H1 (cell line): ENCODE data around the gene METTL9. TPM values are rescaled to one million over a fixed set of nuclear protein-coding genes. Genes with fewer than 3 reads are reported as not detected.
"Not testable (repeated sequence)": the region's sequence is repeated elsewhere in the genome, so short reads cannot be mapped to it uniquely, and the experiment has no call there.

Experiments
- CTCF ChIA-PET: fragments of 300-600 bp; sonication (Branson Sonifier 250); formaldehyde crosslinking; loops from one replicate; lab custom pipeline; 2021; ENCODE audit not compliant: partially characterized antibody; lab: Charles Lee
- POLR2A ChIA-PET: fragments of 300-600 bp; sonication (Branson Sonifier 250); formaldehyde crosslinking; loops from one replicate; lab custom pipeline; 2021; ENCODE audit warnings: inconsistent platforms; ENCODE audit not compliant: partially characterized antibody; lab: Charles Lee
- DNase-seq, 2 experiments: peaks; one replicate each; pipeline versions ENCODE4 v3.0.0 to v3.0.0-alpha.2; 2010 to 2022; ENCODE audit warnings: low spot score in 2 of 2, low read depth in 1 of 2, mixed read lengths in 1 of 2
- FAIRE-seq: peaks from 2 replicates; lab custom pipeline; 2011; peaks lifted over from hg19 to GRCh38; lab: Jason Lieb, UNC
- H2AFZ ChIP-seq: 2 replicates; pipeline ENCODE4 v1.8.1; 2012; ENCODE audit warnings: low read length, inconsistent platforms
- H2AK5ac ChIP-seq: 2 replicates; pipeline ENCODE4 v1.6.1; 2013; ENCODE audit warnings: low read depth, low read length
- H2BK120ac ChIP-seq: replicated peaks from 2 replicates; pipeline ENCODE3; 2013; ENCODE audit warnings: low read depth, low read length, inconsistent platforms
- H2BK12ac ChIP-seq: 2 replicates; pipeline ENCODE4 v1.6.1; 2013; ENCODE audit warnings: low read depth, low read length
- H2BK15ac ChIP-seq: 2 replicates; pipeline ENCODE4 v1.6.1; 2013; ENCODE audit warnings: low read length
- H2BK20ac ChIP-seq: 2 replicates; pipeline ENCODE4 v1.6.1; 2013; ENCODE audit warnings: low read length
- H2BK5ac ChIP-seq: 2 replicates; pipeline ENCODE4 v1.6.1; 2013; ENCODE audit warnings: low read depth, low read length
- H3K14ac ChIP-seq: 2 replicates; pipeline ENCODE4 v1.6.1; 2013; ENCODE audit warnings: inconsistent platforms; ENCODE audit not compliant: insufficient read length
- H3K18ac ChIP-seq: 2 replicates; pipeline ENCODE4 v1.6.1; 2013; ENCODE audit warnings: low read length; ENCODE audit errors: extremely low read depth
- H3K23ac ChIP-seq: 2 replicates; pipeline ENCODE4 v1.6.1; 2013; ENCODE audit warnings: inconsistent platforms; ENCODE audit not compliant: insufficient read length
- H3K23me2 ChIP-seq: 2 replicates; pipeline ENCODE4 v1.6.1; 2013; ENCODE audit warnings: low read depth, low read length
- H3K27ac ChIP-seq: 2 replicates; pipeline ENCODE4 v1.6.1; 2011; ENCODE audit warnings: low read depth, low read length, inconsistent platforms
- H3K27me3 ChIP-seq, 4 experiments: replicated peaks in 1 of 4; 1 replicate in 1 of 4; 2 replicates in 3 of 4; pipeline versions ENCODE4 v1.6.1 to v1.8.1; 2011 to 2013; ENCODE audit warnings: low read length in 3 of 4, mild to moderate bottlenecking in 3 of 4, inconsistent platforms in 2 of 4, mixed read lengths in 2 of 4, moderate library complexity in 1 of 4; ENCODE audit not compliant: control insufficient read depth in 3 of 4, insufficient read depth in 3 of 4; ENCODE audit errors: extremely low read depth in 1 of 4
- H3K36me3 ChIP-seq, 4 experiments: 2 replicates each; pipeline versions ENCODE4 v1.6.1 to v1.8.1; 2011 to 2013; ENCODE audit warnings: mild to moderate bottlenecking in 4 of 4, low read length in 3 of 4, moderate library complexity in 2 of 4, control low read depth in 1 of 4, inconsistent platforms in 1 of 4; ENCODE audit not compliant: insufficient read depth in 4 of 4, control insufficient read depth in 2 of 4
- H3K4ac ChIP-seq: replicated peaks from 2 replicates; pipeline ENCODE3; 2013; ENCODE audit warnings: low read length, low read depth, mixed read lengths, inconsistent platforms; ENCODE audit not compliant: insufficient read length
- H3K4me1 ChIP-seq, 4 experiments: replicated peaks in 1 of 4; 1 replicate in 1 of 4; 2 replicates in 3 of 4; pipeline versions ENCODE4 v1.6.1 to v1.8.1; 2011 to 2013; ENCODE audit warnings: low read length in 3 of 4, inconsistent platforms in 2 of 4, mixed read lengths in 1 of 4; ENCODE audit not compliant: insufficient read depth in 4 of 4, control insufficient read depth in 3 of 4
- H3K4me2 ChIP-seq, 2 experiments: 2 replicates each; pipeline versions ENCODE4 v1.6.1 to v1.8.1; 2011 to 2013; ENCODE audit warnings: low read depth in 2 of 2, low read length in 2 of 2, control low read depth in 1 of 2, inconsistent platforms in 1 of 2, mild to moderate bottlenecking in 1 of 2; ENCODE audit not compliant: insufficient read depth in 1 of 2
- H3K4me3 ChIP-seq, 4 experiments: fragments of 200-600, 300-600 bp in 1 of 4; sonication (generic), shearing (Covaris generic), sonication (Bioruptor Twin) in 1 of 4; 2 replicates each; pipeline versions ENCODE4 v1.5.1 to v1.8.1; 2011 to 2016; ENCODE audit warnings: low read length in 4 of 4, low read depth in 3 of 4, control low read depth in 2 of 4, inconsistent platforms in 2 of 4, mild to moderate bottlenecking in 2 of 4, mixed read lengths in 1 of 4, moderate library complexity in 1 of 4; ENCODE audit not compliant: insufficient read depth in 2 of 4; ENCODE audit errors: extremely low read depth in 1 of 4
- H3K56ac ChIP-seq: replicated peaks from 2 replicates; pipeline ENCODE3; 2013; ENCODE audit warnings: low read depth, mild to moderate bottlenecking, mixed read lengths, low read length, inconsistent platforms; ENCODE audit not compliant: insufficient read length
- H3K79me1 ChIP-seq: 2 replicates; pipeline ENCODE4 v1.6.1; 2013; ENCODE audit warnings: low read depth, low read length, control low read depth
- H3K79me2 ChIP-seq, 2 experiments: 2 replicates each; pipeline versions ENCODE4 v1.6.1 to v1.8.1; 2012 to 2013; ENCODE audit warnings: low read length in 2 of 2, mild to moderate bottlenecking in 2 of 2, inconsistent platforms in 1 of 2; ENCODE audit not compliant: insufficient read depth in 2 of 2, control insufficient read depth in 1 of 2
- H3K9ac ChIP-seq, 4 experiments: replicated peaks in 1 of 4; 1 replicate in 1 of 4; 2 replicates in 3 of 4; pipeline versions ENCODE4 v1.6.1 to v1.8.1; 2011 to 2013; ENCODE audit warnings: low read depth in 3 of 4, low read length in 3 of 4, control low read depth in 2 of 4, mild to moderate bottlenecking in 2 of 4, moderate library complexity in 2 of 4, inconsistent platforms in 1 of 4; ENCODE audit errors: extremely low read depth in 1 of 4
- H3K9me3 ChIP-seq, 2 experiments: 2 replicates each; pipeline versions ENCODE4 v1.6.1 to v1.8.1; 2012 to 2013; ENCODE audit warnings: mild to moderate bottlenecking in 2 of 2, moderate library complexity in 2 of 2, control low read depth in 1 of 2, inconsistent platforms in 1 of 2, low read depth in 1 of 2, low read length in 1 of 2, mixed read lengths in 1 of 2; ENCODE audit not compliant: insufficient read depth in 2 of 2
- H4K20me1 ChIP-seq, 2 experiments: replicated peaks in 1 of 2; 2 replicates each; pipeline versions ENCODE3 to v1.8.1; 2011 to 2013; ENCODE audit warnings: inconsistent platforms in 2 of 2, low read length in 2 of 2, mild to moderate bottlenecking in 1 of 2; ENCODE audit not compliant: insufficient read depth in 2 of 2, control insufficient read depth in 1 of 2
- H4K5ac ChIP-seq: 2 replicates; pipeline ENCODE4 v1.6.1; 2013; ENCODE audit warnings: low read length, low read depth, mixed read lengths, inconsistent platforms; ENCODE audit not compliant: insufficient read length
- H4K8ac ChIP-seq: 2 replicates; pipeline ENCODE4 v1.8.0; 2013; ENCODE audit warnings: mild to moderate bottlenecking, moderate library complexity, low read length, inconsistent platforms; ENCODE audit not compliant: insufficient read depth; ENCODE audit errors: extremely low read depth
- H4K91ac ChIP-seq: replicated peaks from 2 replicates; pipeline ENCODE3; 2013; ENCODE audit warnings: low read length, mixed read lengths, inconsistent platforms; ENCODE audit not compliant: insufficient read length
- WGBS, 2 experiments: shearing (Covaris generic) in 1 of 2; methylation state at CpG; one replicate each; pipeline versions ENCODE4 v1.1.6 to v1.1.7; 2013 to 2015; ENCODE audit warnings: low lambda C conversion rate in 2 of 2, mixed read lengths in 2 of 2, inconsistent platforms in 1 of 2, low coverage in 1 of 2, missing lambda C conversion rate in 1 of 2; ENCODE audit not compliant: insufficient replicate concordance in 2 of 2, insufficient coverage in 1 of 2, insufficient read length in 1 of 2; ENCODE audit errors: extremely low coverage in 1 of 2, missing lambda C conversion rate in 1 of 2; 5-methylcytosine and 5-hydroxymethylcytosine counted together
- polyA plus RNA-seq, 7 experiments: library from polyadenylated mRNA; depleted of rRNA in 3 of 7; stranded (reverse) in 5 of 7; unstranded in 2 of 7; fragments of >200 nt in 5 of 7; fragments of 200-250 nt in 2 of 7; gene quantifications; 1 replicate in 5 of 7; 2 replicates in 1 of 7; 4 replicates in 1 of 7; pipeline versions ENCODE4 v1.2.1 to v1.2.3, GENCODE V29; 2011 to 2013; ENCODE audit warnings: missing spikeins in 2 of 7, mixed read lengths in 2 of 7
- total RNA-seq: library from RNA; stranded (reverse); fragmentation: NEBNext Ultra II Directional; extraction: Animal tissue kit (Norgen Biotek cat#: 25700); gene quantifications from 2 replicates; pipeline ENCODE4 v1.2.1, GENCODE V29; 2021

METTL9 gene
- total and polyA plus RNA-seq, 2 of the 8 experiments (the other 6 are each of a cell fraction or from before 2014, with no cell fraction given) = 45.4 to 112 TPM

DNA sequence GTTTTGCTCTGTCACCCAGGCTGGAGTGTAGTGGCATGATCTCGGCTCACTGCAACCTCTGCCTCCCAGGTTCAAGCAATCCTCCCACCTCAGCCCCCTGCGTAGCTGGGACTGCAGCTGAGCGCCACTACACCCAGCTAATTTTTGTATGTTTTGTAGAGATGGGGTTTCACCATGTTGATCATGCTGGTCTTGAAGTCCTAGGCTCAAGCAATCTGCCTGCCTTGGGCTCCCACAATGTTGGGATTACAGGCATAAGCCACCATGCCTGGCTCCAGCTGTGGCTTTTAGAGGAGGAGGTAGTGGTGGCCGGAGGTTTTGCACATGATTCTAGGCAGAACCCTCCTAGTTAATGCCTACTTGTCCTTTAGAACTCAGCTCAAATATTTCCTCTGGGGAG lies 31.9 kb upstream of the METTL9 start:
- H2BK15ac ChIP-seq, H3K23me2 ChIP-seq, H3K27me3 ChIP-seq, H2BK12ac ChIP-seq, H2BK5ac ChIP-seq, H3K4ac ChIP-seq, H3K27ac ChIP-seq, H4K20me1 ChIP-seq, H2AK5ac ChIP-seq, FAIRE-seq, H3K14ac ChIP-seq, H3K4me2 ChIP-seq, H3K23ac ChIP-seq, H4K91ac ChIP-seq, POLR2A ChIA-PET, H3K9ac ChIP-seq, H3K79me1 ChIP-seq, H4K5ac ChIP-seq, H3K56ac ChIP-seq, H3K18ac ChIP-seq, H3K4me1 ChIP-seq, H3K9me3 ChIP-seq, H3K79me2 ChIP-seq, H4K8ac ChIP-seq, H2AFZ ChIP-seq, H2BK120ac ChIP-seq, H3K4me3 ChIP-seq, H3K36me3 ChIP-seq, DNase-seq, H2BK20ac ChIP-seq: not testable (repeated sequence)
- 92% methylated on average over 4 of the region's 4 CpGs; no CpG with 5 or more reads in 1 of the 2 experiments for WGBS, 2 experiments
- CTCF ChIA-PET = interaction anchor here (0.6 to 1.6 kb wide), 3 partner anchors 9 to 17 kb away, joined by 3 to 10 read pairs (median 3); no protein-coding TSS in a partner anchor
